ENCODE results near the gene ATP2B2.

ATP2B2 gene

GRCh38 chr3:10524270-10524669 lies 18.9 kb upstream of the ATP2B2 start:
- no peak for TF ChIP-seq CTCF (IDR thresholded peaks at IDR 0.05; ENCODE audit: low read depth, low read length, missing control alignments)
- DNase-seq (ENCODE audit: low read depth), result no peak
- H3K4me3 ChIP-seq (ENCODE audit: low read depth, low read length), result no peak overlapping the region

GRCh38 chr3:10523561-10523960 lies 18.2 kb upstream of the ATP2B2 start:
- DNase-seq (ENCODE audit: low read depth), result no peak
- no peak for TF ChIP-seq CTCF (IDR thresholded peaks at IDR 0.05; ENCODE audit: low read depth, low read length, missing control alignments)
- H3K4me3 ChIP-seq (ENCODE audit: low read depth, low read length), result no peak overlapping the region

GRCh38 chr3:10522646-10523303 lies 17.4 kb upstream of the ATP2B2 start:
- no peak for DNase-seq (ENCODE audit: low read depth)
- no peak for TF ChIP-seq CTCF (IDR thresholded peaks at IDR 0.05; ENCODE audit: low read depth, low read length, missing control alignments)
- H3K4me3 ChIP-seq (ENCODE audit: low read depth, low read length), result no peak overlapping the region

GRCh38 chr3:10521772-10522441 lies 16.5 kb upstream of the ATP2B2 start:
- no peak overlapping the region for H3K4me3 ChIP-seq (ENCODE audit: low read depth, low read length)
- no peak for DNase-seq (ENCODE audit: low read depth)
- no peak for TF ChIP-seq CTCF (IDR thresholded peaks at IDR 0.05; ENCODE audit: low read depth, low read length, missing control alignments)

GRCh38 chr3:10520072-10520471 lies 14.7 kb upstream of the ATP2B2 start:
- no peak for DNase-seq (ENCODE audit: low read depth)
- no peak for TF ChIP-seq CTCF (IDR thresholded peaks at IDR 0.05; ENCODE audit: low read depth, low read length, missing control alignments)
- H3K4me3 ChIP-seq (ENCODE audit: low read depth, low read length), result no peak overlapping the region

GRCh38 chr3:10519236-10519635 lies 13.8 kb upstream of the ATP2B2 start:
- H3K4me3 ChIP-seq (ENCODE audit: low read depth, low read length), result no peak overlapping the region
- no peak for TF ChIP-seq CTCF (IDR thresholded peaks at IDR 0.05; ENCODE audit: low read depth, low read length, missing control alignments)
- no peak for DNase-seq (ENCODE audit: low read depth)
